GM21528 (cell line): Measurements from ENCODE around the gene NCAM1.

Source experiments
- ATAC-seq: cut with Tn5 transposase; IDR thresholded peaks from one replicate; pipeline ENCODE4 v1.9.1; 2021; ENCODE audit warnings: mild to moderate bottlenecking, moderate library complexity; ENCODE audit not compliant: unreplicated experiment, low FRiP score

Gene NCAM1

DNA sequence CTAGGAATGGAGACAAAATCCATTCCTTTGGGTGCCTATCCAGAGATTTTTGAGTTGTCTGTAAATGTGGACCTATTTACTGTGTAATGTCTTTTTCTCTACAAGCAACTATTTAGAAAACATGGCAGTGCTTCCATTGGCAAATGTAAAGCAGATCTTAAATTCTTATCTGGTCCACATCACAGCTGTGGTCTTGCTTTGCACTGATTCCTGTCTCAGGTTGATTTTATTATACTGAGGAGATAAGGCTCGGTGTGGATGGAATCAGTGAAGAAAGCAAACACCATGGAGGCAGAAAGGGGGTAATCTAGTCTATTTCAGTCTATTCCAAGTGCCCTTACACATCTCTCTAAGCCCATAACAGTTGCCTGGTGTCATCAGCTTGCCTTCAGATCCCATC lies 160.5 kb downstream of the NCAM1 start:
- ATAC-seq: no peak

DNA sequence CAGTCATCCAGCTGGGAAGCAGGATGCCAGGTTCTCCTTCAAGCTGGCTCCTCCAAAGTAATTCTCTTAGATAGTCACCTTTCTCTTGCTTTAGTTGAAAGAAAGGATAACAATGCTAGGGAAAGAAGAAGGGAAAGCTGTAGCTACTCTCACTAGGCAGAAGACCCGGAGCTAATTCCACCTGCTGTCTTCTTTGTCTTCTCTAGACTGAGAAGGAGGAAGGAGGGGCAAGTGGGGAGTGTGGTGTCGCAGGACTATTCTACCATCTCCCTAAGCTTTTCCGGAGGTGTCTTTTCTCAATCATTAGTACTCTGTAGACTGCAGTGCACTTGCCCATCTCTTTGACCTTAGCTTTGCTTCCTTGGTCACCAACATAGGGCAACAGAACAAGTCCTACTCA lies 162.8 kb downstream of the NCAM1 start:
- ATAC-seq: no peak

DNA sequence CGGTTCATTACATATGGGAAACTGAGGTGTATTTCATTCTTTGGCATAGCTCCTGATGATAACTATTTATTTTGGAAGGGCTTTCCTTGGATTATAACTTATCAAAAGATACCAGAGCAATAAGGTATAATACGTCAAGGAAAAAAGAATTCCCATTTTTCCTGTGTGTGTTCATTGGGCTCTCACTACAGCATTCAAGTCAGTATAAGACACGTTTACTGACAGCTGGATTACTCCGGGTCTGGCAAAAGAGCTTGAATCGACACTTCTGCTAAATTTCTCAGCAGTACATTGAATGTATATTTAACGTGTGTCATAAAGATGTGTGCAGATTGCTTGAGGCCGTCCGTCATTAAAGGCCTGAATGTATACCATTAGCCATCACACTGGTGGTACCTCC lies 163.4 kb downstream of the NCAM1 start:
- no peak for ATAC-seq

DNA sequence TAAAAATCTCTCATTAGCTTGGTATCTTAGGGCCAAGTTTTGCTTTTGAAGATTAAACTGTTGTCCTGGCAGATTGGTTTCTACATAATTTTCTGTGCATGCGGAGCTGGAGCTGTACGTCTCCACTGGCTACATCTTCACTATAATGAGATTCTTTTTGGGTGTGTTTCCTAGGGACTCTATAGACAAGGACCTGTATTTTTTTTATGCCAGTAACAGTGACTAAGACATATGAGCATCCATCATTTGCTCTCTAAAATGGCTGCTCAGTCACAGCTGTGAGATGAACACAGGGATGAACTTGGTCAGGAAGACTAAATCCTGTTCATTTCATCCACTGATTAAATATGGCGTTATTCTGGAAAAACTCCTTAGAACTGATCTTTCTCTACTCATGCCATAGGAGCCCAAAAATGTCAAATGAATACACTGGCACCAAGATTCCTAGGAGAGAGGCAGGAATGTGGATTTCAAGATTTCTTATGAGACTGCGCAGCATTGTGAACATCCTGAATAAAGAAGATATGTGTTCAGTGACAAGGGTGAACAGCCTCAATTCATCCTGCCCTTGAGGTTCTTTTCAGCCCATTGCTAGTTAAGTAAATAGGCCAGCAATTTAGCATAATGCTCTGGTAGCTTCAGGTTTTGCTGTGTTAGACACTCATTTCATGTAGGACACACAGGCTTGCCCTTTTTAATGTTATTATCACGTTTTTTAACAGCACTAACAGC lies 168.2 kb downstream of the NCAM1 start:
- ATAC-seq: no peak

DNA sequence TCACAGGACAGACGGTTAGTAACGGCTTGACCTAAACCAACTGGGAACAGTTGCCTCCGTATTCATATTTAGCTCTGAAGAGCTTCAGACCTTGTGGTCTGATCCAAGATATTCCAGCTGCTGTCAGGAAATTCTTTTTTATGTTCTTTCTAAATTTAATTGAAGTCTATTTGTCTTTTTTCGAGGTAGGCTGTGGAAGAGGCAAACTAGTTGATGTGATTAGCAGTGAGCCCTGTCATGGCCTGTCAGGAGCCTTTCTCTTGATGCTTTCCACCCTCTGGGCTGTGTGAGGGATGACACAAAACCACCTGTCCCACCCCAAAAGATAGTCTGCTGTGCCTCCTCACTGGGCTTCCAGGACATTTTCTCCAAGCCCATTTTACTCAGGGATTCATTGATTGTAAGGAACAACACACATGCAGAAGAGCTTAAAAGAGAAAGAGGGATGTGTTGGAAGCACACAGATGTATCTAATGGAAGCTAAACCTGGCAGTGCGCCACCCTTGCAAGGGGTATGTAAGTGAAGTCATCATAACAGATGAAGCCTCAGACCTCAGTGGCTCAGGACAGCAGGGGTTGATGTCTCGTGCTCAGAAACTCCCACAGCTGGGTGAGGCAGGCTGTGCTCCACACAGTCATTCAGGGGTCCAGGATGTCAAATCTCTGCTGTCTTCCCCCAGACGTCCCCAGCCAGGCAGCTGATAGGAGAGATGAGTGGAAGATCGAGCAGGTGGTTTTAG lies 170.0 kb downstream of the NCAM1 start:
- ATAC-seq: no peak

DNA sequence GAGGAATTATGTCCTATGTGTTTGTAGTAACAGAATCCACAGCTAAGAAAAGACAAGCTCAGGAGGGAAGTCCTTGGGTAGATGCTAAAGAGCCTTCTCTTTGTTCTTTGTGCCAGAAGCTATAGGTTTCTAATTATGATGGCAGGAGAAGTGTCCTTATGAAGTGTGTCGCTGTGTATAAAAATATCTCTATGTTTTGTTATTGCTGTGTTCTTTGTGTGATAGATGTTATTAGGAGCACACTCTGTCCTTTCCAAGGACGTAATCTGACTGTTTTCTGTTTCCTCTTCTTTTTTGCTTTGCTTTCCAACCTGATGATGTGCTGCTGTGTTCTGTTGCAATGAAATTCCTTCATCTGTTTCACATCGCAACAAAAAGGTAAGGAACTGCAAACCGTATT lies 171.9 kb downstream of the NCAM1 start:
- ATAC-seq: no peak

DNA sequence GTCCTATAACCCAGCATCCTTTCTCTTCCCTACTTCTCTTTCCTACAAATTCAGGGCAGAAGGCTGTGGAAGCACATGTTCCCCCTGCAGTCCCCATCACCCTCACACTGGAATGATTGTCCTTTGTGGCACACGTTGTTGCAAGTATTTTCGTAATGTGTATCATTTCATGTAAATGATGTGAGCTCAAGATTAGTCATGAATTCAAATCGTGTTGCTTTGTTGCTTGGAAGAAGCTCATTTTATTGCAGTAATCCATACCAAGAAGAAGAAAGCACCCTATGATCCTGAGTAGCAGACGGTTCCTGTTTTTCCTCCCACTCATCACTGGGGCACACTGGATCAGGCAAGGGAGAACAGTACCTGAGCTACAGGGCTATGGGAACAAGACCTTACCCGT lies 173.4 kb downstream of the NCAM1 start:
- ATAC-seq: no peak

DNA sequence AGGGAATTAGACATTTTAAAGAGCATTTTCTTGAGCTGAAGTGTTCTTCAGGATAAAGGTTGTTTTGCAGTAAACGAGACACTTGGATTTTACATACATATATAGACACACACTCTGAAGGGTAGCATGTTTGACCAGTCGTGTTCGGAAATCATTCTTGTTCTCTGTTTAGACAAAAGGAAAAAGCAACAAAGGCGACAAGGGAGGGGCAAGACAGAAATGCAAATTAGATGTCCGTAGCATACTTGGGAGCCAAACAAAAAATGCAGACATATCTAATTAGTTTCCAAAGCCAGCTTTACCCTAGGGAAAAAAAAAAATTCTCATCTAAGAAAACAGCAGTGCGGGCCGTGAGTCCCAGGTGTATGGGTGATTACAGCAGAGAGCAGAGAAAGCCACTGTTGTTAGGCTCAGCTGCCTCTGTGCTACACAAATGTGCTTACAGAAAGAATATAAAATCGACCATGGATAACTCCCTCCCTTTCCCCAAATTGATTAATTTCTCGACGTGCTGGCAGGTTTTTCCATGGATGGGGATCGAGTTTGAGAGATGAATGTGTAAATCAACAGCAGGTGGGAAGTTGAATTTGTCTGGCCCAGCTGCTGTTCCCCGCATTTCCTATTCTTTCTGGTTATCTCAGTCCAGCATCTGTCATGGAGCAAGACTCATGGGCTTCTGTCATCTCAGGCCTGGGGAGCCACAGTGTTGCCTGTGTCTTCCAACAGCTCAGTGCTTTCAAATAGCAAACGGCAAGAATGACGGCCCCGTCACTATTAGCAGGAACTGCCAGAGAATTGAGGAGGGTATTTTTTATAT lies 176.7 kb downstream of the NCAM1 start:
- no peak for ATAC-seq

DNA sequence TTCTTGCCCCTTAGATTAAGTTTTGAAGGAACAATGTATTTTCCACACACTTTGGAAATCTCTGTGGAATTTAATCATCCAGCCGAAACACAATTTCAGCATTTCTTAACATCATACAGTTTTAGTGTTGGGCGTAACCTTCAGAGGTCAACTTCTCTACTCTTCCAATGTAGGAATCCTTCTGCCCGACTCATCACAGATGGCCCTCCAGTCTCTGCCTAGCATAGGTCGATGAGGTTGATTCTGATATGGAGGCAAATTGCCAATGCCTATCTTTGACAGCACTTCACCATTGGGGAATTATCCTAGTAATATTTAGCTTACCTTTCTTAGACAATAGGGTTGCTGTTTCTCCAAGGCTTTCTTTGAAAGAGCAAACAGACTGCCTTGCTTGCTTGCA lies 177.5 kb downstream of the NCAM1 start:
- ATAC-seq: no peak

DNA sequence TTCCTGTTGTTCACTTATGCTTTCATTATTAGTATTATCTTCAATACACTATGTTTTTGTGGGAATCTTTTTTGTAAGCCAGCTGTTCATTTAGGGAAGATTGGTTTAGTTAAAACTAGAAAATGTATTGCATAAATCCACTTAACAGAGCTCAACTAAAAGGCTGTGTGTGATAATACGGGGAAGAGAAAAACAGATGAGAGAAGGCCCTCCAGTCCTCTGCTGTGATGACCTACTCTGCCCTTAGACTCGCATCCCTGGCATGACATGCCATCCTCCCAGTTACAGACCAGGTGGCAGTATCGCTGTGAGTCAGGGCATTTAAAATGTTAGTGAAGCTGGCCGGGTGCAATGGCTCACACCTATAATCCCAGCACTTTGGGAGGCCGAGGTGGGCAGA lies 179.8 kb downstream of the NCAM1 start:
- ATAC-seq: no peak

DNA sequence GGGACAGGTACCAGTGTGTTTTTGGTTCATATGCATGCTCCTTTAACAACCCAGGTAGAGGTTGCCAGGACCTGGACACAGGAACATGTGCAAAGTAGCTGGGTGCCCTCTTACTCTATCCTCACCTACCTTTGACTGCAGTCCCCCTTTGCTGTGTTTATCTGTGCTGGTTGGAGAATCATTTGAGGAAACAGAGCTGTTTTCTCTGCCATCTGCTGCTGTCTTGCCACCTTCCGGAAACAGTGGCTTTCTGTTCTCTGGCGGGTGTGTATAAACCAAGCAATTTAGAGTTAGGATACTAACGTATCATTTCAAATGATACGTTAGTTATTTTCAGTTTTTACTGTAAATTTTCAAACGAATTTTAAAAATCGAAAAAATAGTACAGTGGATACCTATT lies 181.3 kb downstream of the NCAM1 start:
- ATAC-seq: no peak

DNA sequence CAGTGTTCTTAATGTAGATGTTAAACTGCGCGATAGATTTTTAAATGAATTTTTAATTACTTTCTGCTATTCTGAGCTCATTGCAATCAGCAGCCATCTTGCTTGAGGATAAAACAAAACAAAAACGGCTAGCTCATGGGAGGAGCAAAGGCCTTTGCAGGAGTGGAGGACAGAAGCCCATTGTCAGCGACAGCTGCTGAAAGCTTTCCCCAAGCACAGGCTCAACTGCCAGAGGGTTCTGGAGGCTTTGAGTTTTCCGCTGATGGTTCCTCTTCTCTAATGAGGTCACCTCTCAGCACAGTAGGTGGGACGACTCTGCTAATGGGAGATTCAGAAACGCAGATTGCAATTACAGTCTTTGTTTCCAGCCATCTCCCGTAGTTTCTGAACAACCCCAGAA lies 186.0 kb downstream of the NCAM1 start:
- no peak for ATAC-seq

DNA sequence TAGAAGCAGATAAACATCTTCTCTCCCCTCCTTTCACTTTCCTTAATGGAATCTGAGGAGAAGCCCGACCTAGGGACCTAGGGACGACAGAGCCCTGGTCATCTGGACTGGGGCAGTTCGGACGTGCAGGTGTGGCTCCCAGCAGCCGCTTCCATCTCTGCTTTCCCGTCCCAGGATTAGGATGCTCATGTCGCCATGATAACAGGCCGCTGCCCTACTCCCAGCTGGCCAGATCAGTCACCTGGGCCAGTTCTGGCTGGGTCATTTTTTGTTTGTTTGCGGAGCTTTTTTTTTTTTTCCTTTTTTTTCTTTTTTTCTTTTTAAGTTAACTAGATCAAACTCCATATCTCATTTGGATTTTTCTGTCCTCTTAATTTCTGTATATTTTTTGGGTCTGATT lies 186.9 kb downstream of the NCAM1 start:
- no peak for ATAC-seq

DNA sequence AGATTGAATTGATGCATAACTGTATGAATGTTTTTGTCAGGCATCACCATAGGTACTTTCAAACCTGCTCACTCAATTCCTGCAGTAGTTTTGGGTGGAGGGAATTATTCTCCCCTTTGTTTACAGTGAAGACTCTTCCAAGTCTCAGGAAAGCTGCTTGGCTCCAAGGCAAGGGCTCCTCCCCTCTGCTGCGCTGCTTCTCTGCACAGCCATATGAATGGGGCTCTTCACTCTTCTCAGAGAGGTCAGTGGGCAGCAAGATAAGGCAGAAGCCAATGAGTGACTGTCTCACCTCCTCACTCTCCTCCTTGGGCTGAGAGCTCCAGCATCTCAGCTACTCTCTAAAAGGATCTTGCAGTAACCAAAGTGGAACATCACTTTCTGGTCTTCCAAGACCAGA lies 187.4 kb downstream of the NCAM1 start:
- ATAC-seq: no peak

DNA sequence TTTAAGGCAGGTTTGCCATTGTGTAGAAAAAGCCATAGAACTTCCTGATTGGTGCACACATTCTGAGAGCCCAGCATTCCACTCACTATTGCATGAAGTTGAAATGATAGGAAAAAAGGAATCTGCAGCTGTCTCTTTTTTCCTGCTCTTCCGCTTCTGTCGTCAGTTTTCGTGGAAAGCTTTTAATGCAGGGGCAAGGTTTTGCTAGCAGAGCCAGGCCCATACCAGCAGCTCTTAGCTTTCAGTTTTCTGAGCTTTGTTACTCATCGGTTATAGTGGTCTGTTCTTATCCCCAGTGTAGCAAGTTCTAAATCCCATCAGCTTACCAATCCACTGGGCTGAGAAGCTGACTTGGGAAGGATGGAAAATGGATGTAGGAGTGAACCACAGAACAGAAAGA lies 190.3 kb downstream of the NCAM1 start:
- no peak for ATAC-seq

DNA sequence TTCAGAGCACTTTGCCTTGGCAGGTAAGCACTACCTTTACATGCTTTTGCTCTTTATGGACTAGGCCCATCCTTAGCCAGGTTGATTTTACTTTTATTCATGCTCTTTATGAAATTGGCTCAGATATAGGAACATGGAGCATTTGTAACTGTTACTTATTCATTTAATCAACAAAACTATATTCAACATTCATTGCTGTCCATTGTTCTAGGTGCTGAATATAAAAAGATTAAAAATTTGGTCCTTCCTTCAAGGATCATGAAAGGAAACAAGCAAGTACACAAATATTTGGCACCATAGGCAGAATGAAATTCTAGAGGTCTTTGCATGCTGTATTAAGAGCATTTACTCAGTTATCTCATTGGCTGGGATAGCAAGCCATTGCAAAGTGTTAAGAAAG lies 191.3 kb downstream of the NCAM1 start:
- no peak for ATAC-seq

DNA sequence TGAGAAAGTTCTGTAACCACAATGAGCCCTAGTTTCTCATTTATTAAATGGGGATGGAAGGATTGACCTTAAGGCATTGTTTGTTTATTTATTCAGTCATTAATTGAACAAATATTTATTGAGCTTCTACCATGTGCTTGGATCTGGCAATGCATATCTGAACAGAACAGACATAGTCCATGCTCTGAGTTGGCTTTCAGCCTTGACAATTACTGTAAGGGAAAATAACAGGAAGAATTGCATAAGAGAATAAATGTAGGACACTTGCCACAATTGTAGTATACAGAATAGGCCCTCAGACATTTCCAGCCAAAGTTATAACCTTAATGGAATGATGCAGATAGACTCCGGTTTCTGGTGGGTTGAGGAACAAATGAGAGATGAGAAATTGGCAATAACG lies 192.6 kb downstream of the NCAM1 start:
- no peak for ATAC-seq

DNA sequence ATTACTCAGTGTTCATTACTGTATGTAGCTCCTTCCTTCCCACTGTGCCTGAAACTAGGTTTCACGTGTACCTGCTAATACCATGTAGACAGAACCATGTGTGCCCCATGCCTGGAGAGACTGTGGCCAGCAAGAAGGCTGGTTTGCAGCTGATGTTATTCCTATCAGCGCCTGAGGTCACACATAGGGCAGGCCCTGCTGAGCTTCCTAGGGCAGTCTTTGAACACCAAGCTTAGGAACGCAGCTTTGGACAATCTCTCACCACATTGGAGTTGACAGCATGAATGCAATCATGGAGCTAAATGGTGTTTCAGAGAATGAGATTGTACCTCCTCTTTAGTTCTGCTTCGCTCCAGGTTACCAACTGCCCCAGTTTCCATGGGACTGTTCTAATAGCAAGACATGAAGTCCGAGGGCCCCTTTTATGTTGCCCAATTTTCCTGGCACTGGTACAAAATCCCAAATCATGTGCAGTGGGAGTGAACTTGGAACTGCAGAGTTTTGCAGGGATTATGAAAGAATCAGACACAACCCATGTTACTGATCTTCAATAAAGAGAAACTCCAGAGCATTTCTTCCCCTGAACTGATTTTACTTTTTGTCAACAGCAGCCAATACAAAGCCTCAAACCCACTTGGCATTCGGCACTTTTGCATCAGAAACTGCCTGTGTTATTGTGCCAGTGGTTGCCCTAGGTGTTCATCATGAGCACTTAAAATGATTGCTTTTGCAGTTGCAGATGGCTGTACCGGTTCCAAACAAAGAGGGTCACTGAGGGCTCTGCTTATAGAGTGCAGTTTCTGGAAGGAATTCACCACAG lies 199.0 kb downstream of the NCAM1 start:
- ATAC-seq: no peak

DNA sequence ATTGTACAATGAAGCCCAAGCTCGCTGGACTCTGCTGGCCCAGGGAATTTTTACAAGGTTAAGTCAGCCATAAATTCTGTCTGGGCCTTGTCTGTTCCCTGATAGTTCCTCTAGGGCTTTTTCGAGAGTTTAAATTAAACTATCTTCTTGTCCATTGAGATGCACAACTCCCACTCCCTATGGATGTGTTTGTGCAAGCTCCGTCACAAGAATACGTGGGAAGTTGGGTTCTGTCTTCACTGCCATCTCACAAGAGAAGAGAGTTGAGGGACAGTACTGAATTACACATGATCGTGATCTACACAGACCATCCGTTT lies 199.5 kb downstream of the NCAM1 start:
- no peak for ATAC-seq

DNA sequence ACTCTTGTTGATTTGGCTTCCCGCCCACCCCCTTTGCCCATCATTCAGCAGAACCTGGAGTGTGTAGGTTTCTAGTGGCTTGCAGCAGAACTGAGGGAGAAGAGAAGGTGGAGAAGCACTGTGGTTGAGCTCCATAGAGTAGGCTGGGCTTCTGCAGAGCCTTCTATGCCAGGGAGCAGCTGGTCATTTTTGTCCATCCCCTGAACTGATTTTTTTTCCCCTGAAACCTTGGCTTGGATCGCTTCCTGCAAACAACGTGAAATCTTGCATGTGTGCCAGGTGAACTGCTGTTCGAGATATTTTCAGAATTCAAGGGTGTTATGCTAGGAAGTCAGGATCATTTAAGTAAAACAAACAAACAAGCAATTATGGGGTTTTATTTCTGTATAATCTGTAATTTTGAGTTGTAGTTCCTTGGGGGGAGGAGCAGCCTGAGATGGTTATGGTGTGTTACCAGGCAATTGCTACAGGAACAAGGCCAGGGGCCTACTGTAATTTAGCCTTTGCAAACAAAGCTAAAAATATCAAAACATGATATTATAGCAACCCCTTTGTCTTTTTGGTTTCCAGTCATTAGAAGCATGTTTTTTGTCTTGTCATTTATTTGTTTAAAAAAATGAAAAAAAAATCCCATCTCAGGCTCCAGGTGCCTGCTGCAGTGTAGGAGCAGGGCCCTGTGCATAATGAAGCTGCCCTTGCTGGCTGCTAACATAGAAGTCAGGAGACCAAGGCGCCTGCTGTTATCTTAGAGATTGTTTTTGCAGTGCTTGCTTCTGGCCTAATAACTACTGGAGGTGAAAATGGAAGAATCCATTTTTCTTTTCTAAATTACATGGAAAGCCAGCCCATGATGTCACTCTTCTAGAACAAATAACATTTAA lies 200.7 kb downstream of the NCAM1 start:
- ATAC-seq: no peak
